Keratinocyte (primary cell): ENCODE data around the gene NYNRIN. TPM values are rescaled to one million over a fixed set of nuclear protein-coding genes. Genes with fewer than 3 reads are reported as not detected.

ENCODE experiments used
- DNase-seq: peaks from one replicate; pipeline ENCODE4 v3.0.0-alpha.2; 2011; ENCODE audit warnings: low read depth, missing footprints, low spot score
- FAIRE-seq: peaks from 2 replicates; lab custom pipeline; 2011; peaks lifted over from hg19 to GRCh38; lab: Jason Lieb, UNC
- H2AFZ ChIP-seq: 2 replicates; pipeline ENCODE4 v1.6.0; 2012; ENCODE audit warnings: low read length, control low read depth, inconsistent platforms; ENCODE audit not compliant: control insufficient read depth
- H3K27ac ChIP-seq: 2 replicates; pipeline ENCODE4 v1.5.1; 2011; ENCODE audit warnings: low read length; ENCODE audit not compliant: control insufficient read depth, insufficient read depth
- H3K27me3 ChIP-seq: 3 replicates; pipeline ENCODE4 v1.6.0; 2011; ENCODE audit warnings: low read length; ENCODE audit not compliant: control insufficient read depth, insufficient read depth; ENCODE audit errors: extremely low read depth
- H3K36me3 ChIP-seq, 2 experiments: 2 replicates in 1 of 2; 3 replicates in 1 of 2; pipeline ENCODE4 v1.5.1; 2011; ENCODE audit warnings: low read length in 2 of 2, mild to moderate bottlenecking in 1 of 2; ENCODE audit not compliant: control insufficient read depth in 2 of 2, insufficient read depth in 2 of 2; ENCODE audit errors: extremely low read depth in 1 of 2
- H3K4me1 ChIP-seq: 3 replicates; pipeline ENCODE4 v1.5.1; 2011; ENCODE audit warnings: low read length; ENCODE audit not compliant: control insufficient read depth, insufficient read depth; ENCODE audit errors: extremely low read depth
- H3K4me2 ChIP-seq: 3 replicates; pipeline ENCODE4 v1.6.0; 2011; ENCODE audit warnings: low read depth, low read length; ENCODE audit not compliant: control insufficient read depth, insufficient read depth; ENCODE audit errors: extremely low read depth
- H3K4me3 ChIP-seq, 3 experiments: fragments of 200-600 bp in 1 of 3; sonication (generic) in 1 of 3; 2 replicates in 2 of 3; 3 replicates in 1 of 3; pipeline ENCODE4 v1.5.1; 2011 to 2016; ENCODE audit warnings: low read length in 3 of 3, mild to moderate bottlenecking in 3 of 3, control low read depth in 2 of 3, inconsistent platforms in 1 of 3, low read depth in 1 of 3, mixed read lengths in 1 of 3, mixed run types in 1 of 3, moderate library complexity in 1 of 3; ENCODE audit not compliant: control insufficient read depth in 2 of 3, insufficient read depth in 2 of 3; ENCODE audit errors: extremely low read depth in 1 of 3
- H3K79me2 ChIP-seq: 2 replicates; pipeline ENCODE4 v1.6.0; 2012; ENCODE audit warnings: low read length; ENCODE audit not compliant: control insufficient read depth, insufficient read depth
- H3K9ac ChIP-seq: 3 replicates; pipeline ENCODE4 v1.6.0; 2011; ENCODE audit warnings: low read length; ENCODE audit not compliant: control insufficient read depth, insufficient read depth; ENCODE audit errors: extremely low read depth
- H3K9me1 ChIP-seq: 3 replicates; pipeline ENCODE4 v1.6.0; 2011; ENCODE audit warnings: low read length; ENCODE audit not compliant: control insufficient read depth, insufficient read depth; ENCODE audit errors: extremely low read depth
- H3K9me3 ChIP-seq: 2 replicates; pipeline ENCODE4 v1.5.1; 2012; ENCODE audit warnings: low read depth, low read length; ENCODE audit not compliant: control insufficient read depth
- H4K20me1 ChIP-seq: 3 replicates; pipeline ENCODE4 v1.6.0; 2011; ENCODE audit warnings: low read length; ENCODE audit not compliant: control insufficient read depth, insufficient read depth; ENCODE audit errors: extremely low read depth
- EZH2 ChIP-seq: IDR thresholded peaks from one replicate; pipeline ENCODE4 v1.6.1; 2012; ENCODE audit warnings: inconsistent platforms, mild to moderate bottlenecking, low read length, moderate library complexity
- dilution Hi-C: fragments of 300-500 bp; cut with MboI; formaldehyde crosslinking; loops from one replicate; pipeline ENCODE4 v1.7.0; 2020; ENCODE audit warnings: low sequenced_read_pairs; ENCODE audit not compliant: extremely low pct_ligation_motif_present
- polyA plus RNA-seq, 5 experiments: library from polyadenylated mRNA; depleted of rRNA in 3 of 5; stranded (reverse) in 3 of 5; stranded (forward) in 1 of 5; unstranded in 1 of 5; fragments of >200 nt; gene quantifications; 1 replicate in 1 of 5; 2 replicates in 3 of 5; 3 replicates in 1 of 5; pipeline versions ENCODE4 v1.2.1 to v1.2.3, GENCODE V29; 2011 to 2012; ENCODE audit warnings: missing spikeins in 2 of 5, low read depth in 1 of 5, low replicate concordance in 1 of 5
- TF ChIP-seq, protein P1 (sequence below), 3 experiments: IDR thresholded peaks in 1 of 3; conservative IDR thresholded peaks in 1 of 3; optimal IDR thresholded peaks in 1 of 3; 2 replicates in 2 of 3; 3 replicates in 1 of 3; pipeline versions ENCODE3 to v1.5.1; 2011; ENCODE audit warnings: low read length in 3 of 3, mild to moderate bottlenecking in 3 of 3, moderate library complexity in 2 of 3, control low read depth in 1 of 3, inconsistent platforms in 1 of 3; ENCODE audit not compliant: insufficient read depth in 2 of 3; ENCODE audit errors: extremely low read depth in 1 of 3

Gene NYNRIN
- polyA plus RNA-seq, 1 donor (not counting 4 experiments of a cell fraction or from before 2014, with no cell fraction given) = 4.9 TPM

DNA sequence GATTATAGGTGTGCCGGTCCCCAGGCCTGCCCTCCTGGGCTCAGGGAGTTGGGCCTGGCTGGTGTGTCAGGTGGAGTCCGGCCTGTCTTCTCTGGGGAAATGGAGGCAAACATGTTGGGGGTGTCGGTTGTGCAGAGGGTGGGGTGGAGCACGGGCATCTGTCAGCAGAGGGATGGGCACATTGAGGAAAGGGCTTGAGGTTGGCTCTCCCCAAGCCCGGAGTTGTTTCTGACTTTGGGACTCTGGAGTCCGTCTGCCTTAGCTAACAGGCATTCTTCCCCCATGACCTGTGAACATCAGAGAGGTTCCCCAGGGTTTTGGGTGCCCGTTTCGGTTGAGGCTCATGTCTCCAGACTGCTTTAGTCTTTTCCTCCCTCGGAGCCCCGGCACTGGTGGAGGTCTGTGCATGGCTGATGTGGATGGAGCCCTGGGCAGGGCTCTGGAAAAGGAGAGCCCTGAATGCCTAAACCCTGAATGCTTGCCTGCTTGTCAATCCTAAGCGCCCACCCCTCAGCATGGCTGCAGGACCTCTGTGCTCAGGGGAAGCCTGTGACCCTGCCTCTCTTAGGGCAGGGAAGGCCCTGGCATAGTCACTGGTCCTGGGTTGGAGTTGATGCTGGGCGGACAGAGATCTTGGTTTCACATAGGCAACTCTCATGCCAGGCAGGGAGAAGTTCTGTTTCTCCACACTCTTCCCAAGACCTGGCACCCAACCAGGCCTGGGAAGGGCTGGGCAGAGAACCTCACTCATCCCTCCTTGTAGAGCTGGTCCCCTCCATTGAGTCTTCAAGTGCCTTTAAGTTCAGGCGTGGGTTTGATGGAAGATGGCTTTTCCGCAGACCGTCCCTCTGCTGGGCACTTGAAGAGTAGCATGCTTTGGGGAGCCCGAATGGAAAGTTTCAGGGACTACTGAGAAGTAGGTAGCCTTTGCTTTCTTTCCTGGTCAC is 12.9 kb downstream of the NYNRIN start:
- Histone ChIP-seq H3K4me1 (no peaks in the 10 kb centered on the region), H3K27me3 (no peaks in the 10 kb centered on the region), H3K79me2 (no peaks in the 10 kb centered on the region), H2AFZ (no peak overlapping the region), H3K36me3 (no peaks in the 10 kb centered on the region), H3K4me2 (no peak overlapping the region), H3K9ac (no peak overlapping the region), H3K9me3 (no peaks in the 10 kb centered on the region), H3K9me1 (peaks cover 2% of the 10 kb centered on the region), H4K20me1 (no peaks in the 10 kb centered on the region), H3K4me3 (no peak overlapping the region), H3K27ac (no peak overlapping the region)
- dilution Hi-C loops = no loop called here
- FAIRE-seq (peak; percentile 56), DNase-seq (no peak)
- TF ChIP-seq, protein P1, sequence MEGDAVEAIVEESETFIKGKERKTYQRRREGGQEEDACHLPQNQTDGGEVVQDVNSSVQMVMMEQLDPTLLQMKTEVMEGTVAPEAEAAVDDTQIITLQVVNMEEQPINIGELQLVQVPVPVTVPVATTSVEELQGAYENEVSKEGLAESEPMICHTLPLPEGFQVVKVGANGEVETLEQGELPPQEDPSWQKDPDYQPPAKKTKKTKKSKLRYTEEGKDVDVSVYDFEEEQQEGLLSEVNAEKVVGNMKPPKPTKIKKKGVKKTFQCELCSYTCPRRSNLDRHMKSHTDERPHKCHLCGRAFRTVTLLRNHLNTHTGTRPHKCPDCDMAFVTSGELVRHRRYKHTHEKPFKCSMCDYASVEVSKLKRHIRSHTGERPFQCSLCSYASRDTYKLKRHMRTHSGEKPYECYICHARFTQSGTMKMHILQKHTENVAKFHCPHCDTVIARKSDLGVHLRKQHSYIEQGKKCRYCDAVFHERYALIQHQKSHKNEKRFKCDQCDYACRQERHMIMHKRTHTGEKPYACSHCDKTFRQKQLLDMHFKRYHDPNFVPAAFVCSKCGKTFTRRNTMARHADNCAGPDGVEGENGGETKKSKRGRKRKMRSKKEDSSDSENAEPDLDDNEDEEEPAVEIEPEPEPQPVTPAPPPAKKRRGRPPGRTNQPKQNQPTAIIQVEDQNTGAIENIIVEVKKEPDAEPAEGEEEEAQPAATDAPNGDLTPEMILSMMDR (optimal IDR thresholded peaks at IDR 0.05 in 1 of 3, IDR thresholded peaks at IDR 0.05 in 1 of 3, conservative IDR thresholded peaks at IDR 0.05 in 1 of 3; ENCODE audit: extremely low read depth in 1 of 3, insufficient read depth in 2 of 3, low read length in 3 of 3) = peak; percentile 71 to 80 (median 74)
- TF ChIP-seq EZH2 = no peak

DNA sequence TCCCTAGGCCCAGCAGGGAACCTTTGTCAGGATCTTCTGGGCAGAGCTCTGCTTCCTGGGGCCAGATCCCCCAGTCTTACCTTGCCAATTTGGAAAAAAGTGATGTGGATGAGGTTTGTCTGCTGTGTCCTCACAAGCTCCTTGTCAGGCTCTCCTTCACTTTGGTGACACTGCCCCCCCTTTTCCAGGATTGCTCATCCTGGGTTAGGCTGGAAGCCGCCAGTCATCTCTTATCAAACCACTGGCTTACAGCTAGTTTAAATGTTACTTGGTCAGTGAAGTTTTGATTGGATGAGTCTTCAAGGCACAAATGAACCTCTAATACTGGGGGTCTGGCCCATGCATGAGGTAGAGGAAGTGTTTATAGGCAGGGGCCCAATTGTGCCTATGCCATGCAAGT is 15.3 kb downstream of the NYNRIN start:
- Histone ChIP-seq H4K20me1 (no peaks in the 10 kb centered on the region), H3K9ac (no peak overlapping the region), H3K9me1 (peaks cover 4% of the 10 kb centered on the region), H3K79me2 (no peaks in the 10 kb centered on the region), H3K4me2 (no peak overlapping the region), H2AFZ (no peak overlapping the region), H3K27me3 (no peaks in the 10 kb centered on the region), H3K4me3 (no peak overlapping the region), H3K27ac (no peak overlapping the region), H3K4me1 (peaks cover 14% of the 10 kb centered on the region), H3K36me3 (no peaks in the 10 kb centered on the region), H3K9me3 (no peaks in the 10 kb centered on the region)
- FAIRE-seq (no peak), DNase-seq (no peak)
- dilution Hi-C loops = no loop called here
- no peak for TF ChIP-seq EZH2
- TF ChIP-seq, protein P1 (optimal IDR thresholded peaks at IDR 0.05 in 1 of 3, IDR thresholded peaks at IDR 0.05 in 1 of 3, conservative IDR thresholded peaks at IDR 0.05 in 1 of 3; ENCODE audit: extremely low read depth in 1 of 3, insufficient read depth in 2 of 3, low read length in 3 of 3) = no peak
